H1 (cell line): ENCODE data around the gene WDFY4. TPM values are rescaled to one million over a fixed set of nuclear protein-coding genes. Genes with fewer than 3 reads are reported as not detected.

Experiments
- ATF2 ChIP-seq: IDR thresholded peaks from 2 replicates; pipeline ENCODE4 v1.6.1; 2012; ENCODE audit warnings: low read length, inconsistent platforms
- JUND ChIP-seq: IDR thresholded peaks from 2 replicates; pipeline ENCODE4 v1.6.1; 2011; ENCODE audit warnings: mild to moderate bottlenecking, improper control_type of control experiment, low read length
- polyA plus RNA-seq, 7 experiments: library from polyadenylated mRNA; depleted of rRNA in 3 of 7; stranded (reverse) in 5 of 7; unstranded in 2 of 7; fragments of >200 nt in 5 of 7; fragments of 200-250 nt in 2 of 7; gene quantifications; 1 replicate in 5 of 7; 2 replicates in 1 of 7; 4 replicates in 1 of 7; pipeline versions ENCODE4 v1.2.1 to v1.2.3, GENCODE V29; 2011 to 2013; ENCODE audit warnings: missing spikeins in 2 of 7, mixed read lengths in 2 of 7
- total RNA-seq: library from RNA; stranded (reverse); fragmentation: NEBNext Ultra II Directional; extraction: Animal tissue kit (Norgen Biotek cat#: 25700); gene quantifications from 2 replicates; pipeline ENCODE4 v1.2.1, GENCODE V29; 2021

Gene WDFY4
- total and polyA plus RNA-seq, 2 of the 8 experiments (the other 6 are each of a cell fraction or from before 2014, with no cell fraction given) = not detected

GRCh38 chr10:48938281-48938680 lies 253.6 kb downstream of the WDFY4 start (continued):
- TF ChIP-seq ATF2 = no peak
- TF ChIP-seq JUND = no peak
